Measurements from ENCODE around the gene KCNMA1.

- TF ChIP-seq CTCF (conservative IDR thresholded peaks at IDR 0.05) (no peak), EZH2 (IDR thresholded peaks at IDR 0.05; ENCODE audit: low read depth) (no peak)
Observed at GRCh38 chr10:76839276-76839675, 798.3 kb downstream of the KCNMA1 start.

Data from PC-9 (cell line).